HG03103 (cell line): Measurements from ENCODE around the gene AMMECR1.
"Not testable (repeated sequence)": the region's sequence is repeated elsewhere in the genome, so short reads cannot be mapped to it uniquely, and the experiment has no call there.

Source experiments
- ATAC-seq: cut with Tn5 transposase; IDR thresholded peaks from one replicate; pipeline ENCODE4 v1.9.1; 2021; ENCODE audit warnings: low read depth; ENCODE audit not compliant: unreplicated experiment

AMMECR1 gene

DNA sequence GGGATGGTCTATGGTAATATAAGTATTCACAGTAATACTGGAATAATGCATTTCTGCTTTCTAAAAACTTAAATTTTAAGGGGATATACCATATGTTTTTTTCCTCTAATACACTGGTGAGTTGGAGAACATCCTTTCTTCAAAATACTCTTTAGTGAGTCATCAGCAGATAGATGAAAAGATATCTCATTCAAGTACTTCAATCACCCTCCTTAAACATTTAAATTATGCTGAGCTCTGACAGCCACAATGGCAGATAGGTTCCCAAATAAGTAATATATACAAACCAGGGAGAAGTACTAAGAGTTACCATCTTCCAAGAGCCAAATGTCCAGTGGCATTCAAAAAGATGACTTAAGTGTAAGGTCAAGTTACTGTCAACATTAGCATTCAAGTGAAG, 52.2 kb downstream of the AMMECR1 start:
- ATAC-seq = no peak

DNA sequence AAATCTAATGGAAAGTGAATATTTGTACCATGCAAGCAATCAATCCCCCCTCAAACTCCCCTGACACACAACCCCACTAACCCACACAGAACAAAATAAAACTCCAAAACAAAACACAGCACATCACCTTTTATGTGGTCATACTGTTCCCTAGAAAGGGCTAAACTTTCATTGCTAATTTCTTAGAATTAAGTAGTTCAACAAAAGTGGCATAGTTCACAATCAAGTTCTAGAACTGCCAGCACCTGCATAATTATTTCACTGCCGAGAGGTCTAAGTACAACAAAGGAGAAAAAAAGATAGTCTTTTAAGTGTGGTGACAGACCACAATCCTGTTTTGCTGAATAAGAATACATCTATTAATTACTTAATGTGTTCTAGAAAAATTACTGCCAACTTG, 58.8 kb downstream of the AMMECR1 start:
- no peak for ATAC-seq

DNA sequence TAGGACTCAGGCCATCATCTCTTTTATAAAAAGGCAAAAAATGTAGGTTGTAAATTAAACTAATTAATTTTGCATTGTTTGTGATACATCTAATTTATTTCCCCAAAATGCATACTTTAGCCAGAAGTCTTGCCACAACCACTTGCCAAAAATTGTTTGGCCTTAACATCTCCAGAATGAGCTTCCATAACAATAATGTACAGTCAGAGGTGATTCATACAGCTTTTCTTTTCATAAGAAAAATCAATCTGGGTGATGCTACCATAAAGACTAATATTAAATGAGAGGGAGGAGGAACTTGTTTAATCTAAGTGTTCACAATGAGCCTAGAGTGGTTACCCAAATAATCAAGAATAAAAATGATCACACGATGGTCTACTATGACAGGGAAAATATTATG, 59.3 kb downstream of the AMMECR1 start:
- ATAC-seq = no peak

DNA sequence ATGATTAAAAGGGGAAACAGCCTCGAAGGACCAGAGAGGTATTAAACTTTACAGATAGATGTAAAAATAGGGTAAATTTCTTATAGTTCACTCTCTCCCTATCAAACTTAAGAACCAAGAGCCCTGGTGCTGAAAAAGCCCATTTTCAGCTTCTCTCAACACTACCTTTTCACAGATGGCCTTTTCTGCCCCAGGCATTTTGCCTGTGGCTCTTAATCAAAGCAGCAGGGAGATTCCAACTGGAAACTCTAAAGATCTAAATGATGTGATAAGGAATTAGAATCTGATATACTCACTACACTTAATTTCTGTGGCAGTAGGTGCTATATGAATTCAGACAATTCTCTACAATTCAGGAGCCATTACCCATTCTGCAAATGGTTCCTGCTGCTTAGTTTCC, 60.0 kb downstream of the AMMECR1 start:
- ATAC-seq = no peak

DNA sequence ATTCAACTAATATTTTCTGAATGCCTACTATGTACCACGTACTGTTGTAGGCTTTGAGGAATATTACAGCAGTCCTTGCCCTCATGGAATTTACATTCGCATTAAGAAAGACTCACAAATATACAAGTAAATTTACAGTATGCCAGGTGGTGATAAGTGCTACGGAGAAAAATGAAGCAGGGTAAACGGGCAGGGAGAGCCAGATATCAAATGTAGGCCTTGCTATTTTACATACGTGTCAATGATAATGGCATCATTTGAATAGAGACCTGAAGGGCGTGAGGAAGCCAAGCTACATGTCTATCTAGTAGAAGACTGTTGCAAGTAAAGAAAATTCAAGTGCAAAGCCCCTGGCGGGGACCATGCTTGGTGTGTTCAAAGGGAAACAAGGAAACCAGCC, 65.2 kb downstream of the AMMECR1 start:
- no peak for ATAC-seq

DNA sequence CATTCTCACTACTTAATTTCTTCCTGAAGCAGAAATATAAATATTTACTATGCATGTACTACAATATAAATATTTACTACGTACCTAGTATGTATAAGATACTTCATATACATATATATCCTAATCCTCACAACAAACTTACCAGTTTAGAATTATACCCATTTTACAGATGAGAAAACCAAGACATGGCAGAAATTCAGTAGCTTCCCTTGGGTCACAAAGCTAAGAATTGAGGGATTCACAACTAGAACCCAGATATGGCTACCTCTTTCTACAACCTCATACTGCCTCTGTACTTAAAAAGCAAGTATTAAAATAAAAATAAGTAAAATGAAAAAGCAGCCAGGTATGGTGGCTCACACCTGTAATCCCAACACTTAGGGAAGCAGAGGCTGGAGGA, 65.9 kb downstream of the AMMECR1 start:
- no peak for ATAC-seq

DNA sequence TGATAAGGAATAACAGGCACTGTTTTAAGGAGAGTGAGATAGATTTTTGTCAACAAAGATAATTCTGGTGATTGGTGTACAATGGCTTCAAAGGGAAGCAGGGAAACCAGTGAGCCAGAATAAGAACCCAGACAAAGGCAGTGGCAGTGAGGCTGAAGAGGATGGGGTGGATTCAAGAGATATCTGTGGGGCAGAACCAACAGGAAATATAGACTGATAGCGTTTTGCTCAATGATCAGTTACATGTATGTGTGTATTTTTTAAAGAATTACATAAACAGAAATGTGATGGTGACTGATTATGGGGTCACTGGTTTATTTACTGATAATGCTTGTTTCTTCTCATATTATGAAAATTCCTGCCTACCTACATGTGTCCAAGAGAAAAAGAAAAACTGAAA, 66.4 kb downstream of the AMMECR1 start:
- no peak for ATAC-seq

DNA sequence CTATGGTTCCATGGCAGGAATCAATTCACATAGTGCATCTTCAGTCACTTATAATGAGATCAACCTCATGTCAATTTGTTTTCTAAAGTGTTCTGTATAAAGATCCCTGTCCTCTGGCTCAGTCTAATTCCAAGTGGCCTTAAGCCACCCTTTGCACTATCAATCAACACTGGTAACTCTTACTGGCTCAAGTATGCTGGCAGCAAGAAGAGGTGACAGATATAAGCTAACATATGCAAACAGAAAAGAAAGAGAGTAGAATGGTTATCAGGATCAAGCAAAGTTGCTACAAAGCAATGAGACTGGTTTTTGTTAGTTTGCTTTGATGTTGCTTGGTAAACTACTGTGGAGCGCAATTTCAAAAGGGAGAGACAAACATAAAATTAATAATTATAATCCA, 67.0 kb downstream of the AMMECR1 start:
- ATAC-seq = no peak

DNA sequence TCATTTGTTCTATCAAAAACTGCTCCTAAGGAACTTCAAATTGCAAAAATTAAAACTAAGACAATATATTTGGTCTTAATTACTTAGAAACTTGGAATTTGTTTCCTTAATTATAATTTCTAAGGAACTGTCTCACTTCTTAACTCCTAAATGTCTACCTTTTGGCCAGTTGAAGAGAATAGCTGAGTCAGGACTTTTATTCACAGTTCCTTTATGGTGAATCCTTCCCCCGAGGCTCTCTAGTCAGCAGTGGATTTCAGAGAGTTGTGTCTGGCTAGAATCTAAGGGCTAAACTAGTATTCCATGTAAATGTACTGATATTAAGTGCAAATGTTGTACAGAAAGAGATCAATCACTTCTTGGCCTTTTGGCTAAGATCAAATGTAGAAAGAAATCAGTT, 69.3 kb downstream of the AMMECR1 start:
- ATAC-seq = no peak

DNA sequence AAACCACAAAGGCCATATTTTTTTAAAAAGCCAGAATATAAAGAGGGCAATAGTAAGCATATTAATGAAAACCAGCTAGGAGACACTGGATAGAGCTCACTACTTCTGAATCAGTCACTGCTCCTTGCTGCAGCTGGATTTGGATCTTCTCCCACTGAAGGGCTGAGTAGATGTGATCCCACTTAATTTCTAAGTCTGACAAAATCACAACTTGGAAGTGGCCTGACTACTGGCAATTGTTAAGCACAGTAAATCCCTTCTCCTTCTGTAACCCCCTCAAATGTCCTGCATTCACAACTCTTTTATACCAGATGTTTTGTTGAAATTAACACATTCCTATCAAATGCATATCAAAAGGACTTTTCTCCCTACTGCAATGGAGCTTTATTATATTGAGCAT, 72.9 kb downstream of the AMMECR1 start:
- ATAC-seq = no peak

DNA sequence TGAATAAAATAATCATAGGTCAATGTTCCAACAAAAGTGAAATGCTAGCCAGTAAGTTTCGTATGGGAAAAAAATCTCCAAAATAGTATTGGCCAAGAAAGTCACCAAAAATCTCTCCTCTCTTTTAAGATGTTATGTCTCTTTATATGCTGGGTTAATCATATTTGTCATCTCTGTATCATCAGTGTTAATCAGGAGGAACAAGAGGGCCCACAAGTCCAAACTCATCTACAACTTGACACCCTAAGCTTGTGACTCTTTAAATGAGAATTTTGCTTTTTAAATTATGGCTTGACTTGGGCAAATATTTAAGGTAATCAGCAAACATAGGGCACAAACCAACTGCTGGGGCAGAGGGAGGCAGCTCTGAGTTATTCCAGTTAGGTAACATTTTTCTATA, 75.5 kb downstream of the AMMECR1 start:
- ATAC-seq = no peak

DNA sequence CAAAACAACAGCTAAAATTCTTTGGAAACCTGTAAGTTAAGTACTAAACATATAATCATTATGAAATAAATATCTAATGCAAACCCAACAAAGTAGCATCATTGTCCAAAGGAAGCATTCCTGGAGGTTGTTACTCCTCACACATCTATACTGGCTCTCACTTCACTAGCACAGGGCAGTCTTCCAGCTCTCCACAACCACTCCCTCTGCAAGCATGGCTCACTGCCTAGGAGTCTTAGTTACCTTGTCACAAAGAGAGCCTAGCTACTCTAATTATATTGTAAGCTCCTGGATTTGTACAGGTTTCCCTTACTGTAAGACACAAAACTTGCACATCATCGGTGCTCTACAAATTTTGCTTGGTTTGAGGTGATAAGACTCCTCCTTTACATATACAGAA, 76.1 kb downstream of the AMMECR1 start:
- no peak for ATAC-seq

DNA sequence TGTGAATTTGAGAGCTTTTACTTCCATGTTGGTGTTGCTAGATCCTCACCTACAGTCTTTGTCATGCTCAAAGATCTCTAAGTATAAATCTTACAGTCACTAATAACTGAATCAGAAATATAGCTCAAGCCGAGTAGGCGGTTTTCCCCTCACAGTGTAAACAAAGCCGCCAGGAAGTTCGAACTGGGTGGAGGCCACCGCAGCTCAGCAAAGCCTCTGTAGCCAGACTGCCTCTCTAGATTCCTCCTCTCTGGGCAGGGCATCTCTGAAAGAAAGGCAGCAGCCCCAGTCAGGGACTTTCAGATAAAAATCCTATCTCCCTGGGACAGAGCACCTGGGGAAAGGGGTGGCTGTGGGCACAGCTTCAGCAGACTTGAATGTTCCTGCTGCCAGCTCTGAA, 79.6 kb downstream of the AMMECR1 start:
- ATAC-seq = not testable (repeated sequence)

DNA sequence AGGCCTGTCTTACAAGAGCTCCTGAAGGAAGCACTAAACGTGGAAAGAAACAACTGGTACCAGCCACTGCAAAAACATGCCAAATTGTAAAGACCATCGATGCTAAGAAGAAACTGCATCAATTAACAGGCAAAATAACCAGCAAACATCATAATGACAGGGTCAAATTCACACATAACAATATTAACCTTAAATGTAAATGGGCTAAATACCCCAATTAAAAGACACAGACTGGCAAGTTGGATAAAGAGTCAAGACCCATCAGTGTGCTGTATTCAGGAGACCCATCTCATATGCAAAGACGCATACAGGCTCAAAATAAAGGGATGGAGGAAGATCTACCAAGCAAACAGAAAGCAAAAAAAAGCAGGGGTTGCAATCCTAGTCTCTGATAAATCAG, 86.4 kb downstream of the AMMECR1 start:
- ATAC-seq = not testable (repeated sequence)

DNA sequence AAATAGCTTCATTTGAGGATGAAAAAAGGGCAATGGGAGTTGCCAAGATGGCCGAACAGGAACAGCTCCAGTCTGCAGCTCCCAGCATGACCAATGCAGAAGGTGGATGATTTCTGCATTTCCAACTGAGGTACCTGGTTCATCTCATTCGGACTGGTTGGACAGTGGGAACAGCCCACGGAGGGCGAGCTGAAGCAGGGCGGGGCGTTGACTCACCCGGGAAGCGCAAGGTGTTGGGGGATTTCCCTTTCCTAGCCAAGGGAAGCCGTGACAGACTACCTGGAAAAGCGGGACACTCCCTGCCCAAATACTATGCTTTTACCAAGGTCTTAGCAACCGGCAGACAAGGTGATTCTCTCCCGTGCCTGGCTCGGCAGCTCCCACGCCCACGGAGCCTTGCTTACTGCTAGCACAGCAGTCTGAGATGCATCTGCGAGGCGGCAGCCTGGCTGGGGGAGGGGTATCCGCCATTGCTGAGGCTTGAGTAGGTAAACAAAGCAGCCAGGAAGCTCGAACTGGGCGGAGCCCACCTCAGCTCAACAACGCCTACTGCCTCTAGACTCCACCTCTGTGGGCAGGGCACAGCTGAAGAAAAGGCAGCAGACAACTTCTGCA, 88.3 kb downstream of the AMMECR1 start:
- not testable (repeated sequence) for ATAC-seq

DNA sequence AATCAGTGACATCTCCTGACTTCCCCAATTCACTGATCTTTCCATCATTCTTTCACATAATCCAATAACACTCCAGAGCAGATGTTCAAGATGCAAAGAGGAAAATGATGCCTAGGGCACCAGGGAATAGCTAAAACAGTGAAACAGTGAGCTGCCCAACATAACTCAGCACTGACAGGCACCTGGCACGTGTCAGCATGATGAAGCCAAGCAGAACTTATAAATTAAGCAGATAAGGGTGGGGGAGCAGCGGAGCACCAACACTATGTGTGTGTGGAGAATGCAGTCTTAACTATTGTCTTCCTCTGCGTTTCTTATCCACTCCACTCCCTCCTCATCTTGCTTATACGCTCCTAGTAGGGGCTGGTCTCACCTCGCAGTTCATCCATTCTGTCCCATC, 89.4 kb downstream of the AMMECR1 start:
- no peak for ATAC-seq

DNA sequence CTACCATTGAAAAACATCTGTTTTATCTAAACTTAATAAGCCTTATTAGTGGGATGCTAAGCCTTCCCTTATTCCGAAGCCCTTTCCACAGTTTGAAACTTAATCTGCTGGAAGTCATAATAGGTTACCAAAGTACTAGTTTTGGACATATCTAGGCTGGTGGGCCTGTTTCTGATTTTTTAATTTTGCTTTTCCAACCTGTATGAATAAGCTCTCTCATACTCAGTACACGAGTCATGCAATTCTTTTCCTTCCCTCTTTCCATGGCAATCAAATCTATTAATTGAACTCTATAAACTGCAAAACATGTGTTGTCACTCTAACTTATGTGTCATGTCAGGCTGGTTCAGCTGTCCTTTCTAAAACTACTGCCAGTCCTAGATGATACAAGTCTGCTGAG, 91.0 kb downstream of the AMMECR1 start:
- ATAC-seq = no peak

DNA sequence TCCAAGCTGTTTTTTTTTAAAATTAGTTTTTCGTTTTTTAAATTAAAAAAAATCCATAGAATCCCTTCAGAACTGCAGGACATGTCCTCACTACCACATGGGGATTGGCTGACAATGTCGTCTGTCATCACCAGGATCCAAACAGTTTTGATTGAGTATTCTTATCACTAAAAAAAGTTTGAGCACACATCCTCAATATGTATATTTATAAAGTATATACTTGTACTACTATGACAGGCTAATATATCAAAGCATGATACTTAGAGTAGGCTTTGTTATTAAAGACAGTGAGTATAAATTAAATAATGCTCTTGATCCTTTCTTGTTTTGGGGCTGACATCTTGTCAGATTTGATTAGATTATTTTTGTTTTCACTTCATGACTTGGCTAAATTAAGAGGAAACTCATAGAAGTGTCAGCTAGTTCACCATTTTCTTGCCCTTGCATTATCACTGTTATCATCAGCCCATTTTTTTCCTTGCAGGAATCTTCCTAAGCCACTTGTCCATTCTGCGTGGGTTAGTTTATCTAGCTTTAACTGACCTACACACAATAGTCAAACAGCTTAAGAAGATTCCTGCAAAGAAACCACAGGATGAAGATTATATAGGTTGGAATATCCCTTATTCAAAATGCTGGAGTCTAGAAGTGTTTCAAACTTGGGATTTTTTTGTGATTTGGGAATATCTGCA, 92.8 kb downstream of the AMMECR1 start:
- ATAC-seq = no peak

DNA sequence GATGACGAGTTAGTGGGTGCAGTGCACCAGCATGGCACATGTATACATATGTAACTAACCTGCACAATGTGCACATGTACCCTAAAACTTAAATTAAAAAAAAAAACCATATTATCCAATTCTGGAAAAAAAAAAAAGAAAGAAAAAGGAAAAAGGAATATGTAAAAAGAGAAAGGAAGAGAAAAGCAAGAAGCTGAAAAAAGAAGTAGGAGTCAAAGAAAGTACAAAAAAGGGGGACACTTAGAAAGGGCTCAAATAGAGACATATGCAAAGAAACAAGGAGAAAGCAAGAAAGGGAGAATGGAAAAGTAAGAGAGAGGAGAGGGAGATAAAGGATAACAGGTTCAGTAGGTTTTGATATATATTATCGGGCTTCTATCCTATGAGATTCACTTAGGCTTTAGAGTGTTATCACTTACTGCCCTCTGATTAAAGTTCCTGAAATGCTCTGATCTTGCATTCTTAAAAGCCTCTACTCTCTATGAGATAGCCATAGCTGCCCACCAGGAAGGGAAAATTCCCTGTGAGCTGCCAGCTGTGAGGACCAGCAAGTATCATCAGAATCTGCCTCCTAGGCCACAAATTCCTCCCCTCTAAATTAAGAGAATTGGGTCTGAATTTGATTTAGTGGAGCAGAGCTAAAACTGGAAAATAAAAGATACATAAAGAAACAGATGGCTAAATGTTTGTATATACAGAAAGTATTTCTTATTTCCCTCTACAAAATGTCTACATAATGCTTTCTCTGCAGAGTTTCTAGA, 95.2 kb downstream of the AMMECR1 start:
- ATAC-seq = no peak

DNA sequence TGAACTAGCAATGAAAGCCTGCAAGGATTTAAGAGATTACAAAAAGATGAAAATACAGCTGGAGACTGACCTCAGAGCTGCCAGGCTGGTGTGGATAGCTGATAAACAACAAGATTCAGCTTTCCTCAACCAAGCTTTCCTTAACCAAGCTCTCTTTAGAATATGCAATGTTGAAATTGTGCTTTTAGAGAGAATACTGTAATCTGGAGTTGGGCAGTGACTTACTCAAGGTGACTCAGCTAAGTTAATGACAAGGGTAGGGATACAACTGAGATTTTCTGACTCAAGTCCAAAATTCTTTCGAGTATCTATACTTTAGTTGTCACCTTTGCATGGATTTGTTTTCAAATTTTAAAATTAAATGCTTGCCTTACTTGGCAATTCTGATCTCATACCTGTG, 98.0 kb downstream of the AMMECR1 start:
- ATAC-seq = no peak

DNA sequence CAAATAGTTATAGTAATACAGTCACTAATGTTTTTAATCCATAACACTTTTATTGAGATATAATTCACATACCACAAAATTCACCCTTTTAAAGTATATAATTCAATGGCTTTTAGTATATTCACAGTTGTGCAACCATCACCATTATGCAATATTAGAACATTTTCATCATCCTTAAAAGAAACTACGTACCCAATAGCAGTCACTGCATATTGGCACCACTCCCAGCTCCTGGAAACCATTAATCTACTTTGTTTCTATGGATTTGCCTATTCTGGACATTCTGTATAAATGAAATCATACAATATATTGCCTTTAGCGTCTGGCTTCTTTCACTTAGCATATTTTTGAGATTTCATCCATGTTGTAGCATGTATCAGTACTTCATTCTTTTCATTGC, 99.3 kb downstream of the AMMECR1 start:
- ATAC-seq = no peak

DNA sequence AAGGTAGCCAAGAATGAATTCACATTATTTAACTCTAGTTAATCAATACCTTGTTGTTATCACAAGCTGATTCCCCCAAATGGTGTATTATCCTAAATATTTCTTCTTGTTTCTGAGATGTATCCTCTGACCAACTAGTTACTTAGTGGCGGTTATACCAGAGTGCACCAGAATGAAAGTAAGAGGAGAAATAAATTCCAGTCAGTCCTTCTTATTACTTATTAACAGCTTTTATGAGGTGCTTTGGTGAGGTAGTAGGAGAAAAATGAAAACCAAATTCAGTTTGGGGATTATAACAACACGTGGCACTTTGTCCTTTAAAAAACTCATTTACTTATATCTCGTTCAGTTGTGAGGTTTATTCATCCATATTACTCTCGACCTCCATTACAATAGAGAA, 101.9 kb downstream of the AMMECR1 start:
- ATAC-seq = no peak
